GM10248 (cell line): ENCODE data around the gene PLPP1.

Source experiments
- CTCF ChIA-PET: fragments of 300-600 bp; sonication (Branson Sonifier 250); formaldehyde crosslinking; extraction: SDS; loops from one replicate; lab custom pipeline; 2021; ENCODE audit warnings: antibody characterized with exemption; lab: Yijun Ruan, JAX
- POLR2A ChIA-PET: fragments of 350-650 bp; sonication (Branson Sonifier 250); formaldehyde crosslinking; extraction: SDS; loops from one replicate; lab custom pipeline; 2020; ENCODE audit warnings: antibody characterized with exemption; lab: Yijun Ruan, JAX
- DNase-seq: peaks from one replicate; pipeline ENCODE4 v3.0.0; 2012; ENCODE audit errors: extremely low spot score
- CTCF ChIP-seq: IDR thresholded peaks from 2 replicates; pipeline ENCODE4 v1.5.1; 2012; ENCODE audit warnings: mild to moderate bottlenecking, low read depth; ENCODE audit errors: extremely low read depth, missing control alignments, control extremely low read depth

Gene PLPP1

GRCh38 chr5:55551358-55551757 is 16.6 kb upstream of the PLPP1 start:
- ChIA-PET CTCF (no interaction called here), POLR2A (no interaction called here)
- no peak for TF ChIP-seq CTCF
- DNase-seq, result no peak

GRCh38 chr5:55547781-55548180 is 13.0 kb upstream of the PLPP1 start:
- CTCF ChIA-PET, result interaction anchor here (1.5 to 1.8 kb wide), 2 partner anchors 11 to 13 kb away, joined by 4 to 6 read pairs; no protein-coding TSS in a partner anchor
- POLR2A ChIA-PET, result no interaction called here
- no peak for DNase-seq
- TF ChIP-seq CTCF, result no peak

- POLR2A ChIA-PET, result no interaction called here
- no peak for TF ChIP-seq CTCF
Observed at GRCh38 chr5:55546947-55547346, 12.2 kb upstream of the PLPP1 start.

GRCh38 chr5:55544341-55544740 is 9.6 kb upstream of the PLPP1 start:
- ChIA-PET CTCF (interaction anchor here (0.6 kb wide), 1 partner anchor 16 kb away, joined by 3 read pairs; no protein-coding TSS in a partner anchor), POLR2A (no interaction called here)
- TF ChIP-seq CTCF, result no peak
- no peak for DNase-seq

More at GRCh38 chr5:55546947-55547346, 12.2 kb upstream of the PLPP1 start:
- CTCF ChIA-PET, result interaction anchor here (1.5 kb wide), 1 partner anchor 10 kb away, joined by 6 read pairs; no protein-coding TSS in a partner anchor
- DNase-seq, result no peak

- TF ChIP-seq CTCF, result no peak
- DNase-seq, result no peak
- ChIA-PET POLR2A (no interaction called here), CTCF (no interaction called here)
Observed at GRCh38 chr5:55541056-55541635, 6.4 kb upstream of the PLPP1 start.

- ChIA-PET CTCF (interaction anchor here (1.2 kb wide), 1 partner anchor 20 kb away, joined by 3 read pairs; no protein-coding TSS in a partner anchor), POLR2A (no interaction called here)
- TF ChIP-seq CTCF, result no peak
- DNase-seq, result no peak
Observed at GRCh38 chr5:55540525-55540924, 5.8 kb upstream of the PLPP1 start.

GRCh38 chr5:55540024-55540423 is 5.3 kb upstream of the PLPP1 start:
- ChIA-PET CTCF (interaction anchor here (1.2 kb wide), 1 partner anchor 21 kb away, joined by 3 read pairs; no protein-coding TSS in a partner anchor), POLR2A (no interaction called here)
- no peak for TF ChIP-seq CTCF
- no peak for DNase-seq
